Activated effector memory CD4-positive, alpha-beta T cell treated with anti-CD3 and anti-CD28 coated beads, Interleukin-2, amount 50 U/mL, for 16 hours (primary cell): ENCODE results near the gene ZACN.

Experiments
- DNase-seq: peaks from one replicate; pipeline ENCODE4 v3.0.0-alpha.2; 2020

The ZACN gene

GRCh38 chr17:76104140-76104895 is 25.3 kb downstream of the ZACN start:
- DNase-seq = no peak

- DNase-seq = no peak
Observed at GRCh38 chr17:76104896-76105231, 25.9 kb downstream of the ZACN start.

- no peak for DNase-seq
Observed at GRCh38 chr17:76106703-76107102, 27.7 kb downstream of the ZACN start.

GRCh38 chr17:76107509-76107908 is 28.5 kb downstream of the ZACN start:
- no peak for DNase-seq

- no peak for DNase-seq
Observed at GRCh38 chr17:76111956-76112355, 33.0 kb downstream of the ZACN start.

- DNase-seq = no peak
Observed at GRCh38 chr17:76115138-76115754, 36.3 kb downstream of the ZACN start.

- DNase-seq = no peak
Observed at GRCh38 chr17:76119409-76120371, 40.7 kb downstream of the ZACN start.

GRCh38 chr17:76120658-76121008 is 41.7 kb downstream of the ZACN start:
- DNase-seq = no peak

- no peak for DNase-seq
Observed at GRCh38 chr17:76121932-76122430, 43.0 kb downstream of the ZACN start.

- DNase-seq = no peak
Observed at GRCh38 chr17:76122431-76123190, 43.6 kb downstream of the ZACN start.

GRCh38 chr17:76123191-76123499 is 44.2 kb downstream of the ZACN start:
- DNase-seq = no peak

- DNase-seq = no peak
Observed at GRCh38 chr17:76123749-76124581, 45.0 kb downstream of the ZACN start.

- no peak for DNase-seq
Observed at GRCh38 chr17:76124582-76125390, 45.8 kb downstream of the ZACN start.

GRCh38 chr17:76125391-76125675 is 46.4 kb downstream of the ZACN start:
- DNase-seq = no peak

GRCh38 chr17:76125922-76126321 is 46.9 kb downstream of the ZACN start:
- DNase-seq = no peak

- no peak for DNase-seq
Observed at GRCh38 chr17:76130473-76130872, 51.5 kb downstream of the ZACN start.

GRCh38 chr17:76131051-76131691 is 52.2 kb downstream of the ZACN start:
- DNase-seq = no peak

GRCh38 chr17:76131692-76132573 is 53.0 kb downstream of the ZACN start:
- no peak for DNase-seq
